Measurements from ENCODE around the gene AGBL1. TPM values are rescaled to one million over a fixed set of nuclear protein-coding genes. Genes with fewer than 3 reads are reported as not detected.
"Not testable (repeated sequence)": the region's sequence is repeated elsewhere in the genome, so short reads cannot be mapped to it uniquely, and the experiment has no call there.

The AGBL1 gene
- total RNA-seq, 1 experiment from 2014 or later, result not detected

- no peak overlapping the region for H3K27ac ChIP-seq (ENCODE audit: low read depth, low read length, poor library complexity, severe bottlenecking)
- no peak for DNase-seq (ENCODE audit: low spot score)
- H3K27me3 ChIP-seq (replicated peaks; ENCODE audit: insufficient read depth, low read depth, low read length, poor library complexity), result no peaks in the 10 kb centered on the region
- ChIA-PET CTCF (no interaction called here), POLR2A (ENCODE audit: low non-redundant PET) (no interaction called here)
- intact Hi-C loops (cut with micrococcal nuclease; ENCODE audit: unreplicated experiment), result no loop called here
- H3K4me3 ChIP-seq (ENCODE audit: low read depth, low read length, poor library complexity, severe bottlenecking), result no peak overlapping the region
- BruUV-seq (replicated peaks), result no TSS peak
- H3K36me3 ChIP-seq (ENCODE audit: insufficient read depth, low read length, poor library complexity, severe bottlenecking), result no peaks in the 10 kb centered on the region
- peaks cover 5% of the 10 kb centered on the region for H3K9me3 ChIP-seq (ENCODE audit: low read depth, low read length, poor library complexity, severe bottlenecking)
- no peaks in the 10 kb centered on the region for H3K4me1 ChIP-seq (ENCODE audit: insufficient read depth, low read length, poor library complexity, severe bottlenecking)
- no peak for TF ChIP-seq EZH2 (IDR thresholded peaks at IDR 0.05; ENCODE audit: borderline replicate concordance, low read depth, low read length, poor library complexity, severe bottlenecking)
- TF ChIP-seq CTCF (conservative IDR thresholded peaks at IDR 0.05; ENCODE audit: low read depth, low read length), result no peak
Measured at GRCh38 chr15:86445579-86446252, 366.0 kb downstream of the AGBL1 start.

- no peaks in the 10 kb centered on the region for H3K27me3 ChIP-seq (replicated peaks; ENCODE audit: insufficient read depth, low read depth, low read length, poor library complexity)
- H3K9me3 ChIP-seq (ENCODE audit: low read depth, low read length, poor library complexity, severe bottlenecking), result peaks cover 5% of the 10 kb centered on the region
- no peaks in the 10 kb centered on the region for H3K36me3 ChIP-seq (ENCODE audit: insufficient read depth, low read length, poor library complexity, severe bottlenecking)
- DNase-seq (ENCODE audit: low spot score), result no peak
- intact Hi-C loops (cut with micrococcal nuclease; ENCODE audit: unreplicated experiment), result no loop called here
- H3K27ac ChIP-seq (ENCODE audit: low read depth, low read length, poor library complexity, severe bottlenecking), result no peak overlapping the region
- CTCF ChIA-PET, result no interaction called here
- POLR2A ChIA-PET (ENCODE audit: low non-redundant PET), result no interaction called here
- BruUV-seq (replicated peaks), result no TSS peak
- no peaks in the 10 kb centered on the region for H3K4me1 ChIP-seq (ENCODE audit: insufficient read depth, low read length, poor library complexity, severe bottlenecking)
- TF ChIP-seq CTCF (conservative IDR thresholded peaks at IDR 0.05; ENCODE audit: low read depth, low read length), result no peak
- no peak for TF ChIP-seq EZH2 (IDR thresholded peaks at IDR 0.05; ENCODE audit: borderline replicate concordance, low read depth, low read length, poor library complexity, severe bottlenecking)
- no peak overlapping the region for H3K4me3 ChIP-seq (ENCODE audit: low read depth, low read length, poor library complexity, severe bottlenecking)
Measured at GRCh38 chr15:86446253-86446640, 366.6 kb downstream of the AGBL1 start.

- H3K27me3 ChIP-seq (replicated peaks; ENCODE audit: insufficient read depth, low read depth, low read length, poor library complexity); H3K9me3 ChIP-seq (ENCODE audit: low read depth, low read length, poor library complexity, severe bottlenecking); H3K27ac ChIP-seq (ENCODE audit: low read depth, low read length, poor library complexity, severe bottlenecking); intact Hi-C loops (cut with micrococcal nuclease; ENCODE audit: unreplicated experiment); CTCF ChIA-PET; DNase-seq (ENCODE audit: low spot score); H3K4me1 ChIP-seq (ENCODE audit: insufficient read depth, low read length, poor library complexity, severe bottlenecking); POLR2A ChIA-PET (ENCODE audit: low non-redundant PET); H3K36me3 ChIP-seq (ENCODE audit: insufficient read depth, low read length, poor library complexity, severe bottlenecking); BruUV-seq (replicated peaks); H3K4me3 ChIP-seq (ENCODE audit: low read depth, low read length, poor library complexity, severe bottlenecking): not testable (repeated sequence)
Measured at GRCh38 chr15:86465470-86466039, 385.9 kb downstream of the AGBL1 start.

- H3K36me3 ChIP-seq (ENCODE audit: insufficient read depth, low read length, poor library complexity, severe bottlenecking), result no peaks in the 10 kb centered on the region
- intact Hi-C loops (cut with micrococcal nuclease; ENCODE audit: unreplicated experiment), result no loop called here
- no peak for TF ChIP-seq CTCF (conservative IDR thresholded peaks at IDR 0.05; ENCODE audit: low read depth, low read length)
- ChIA-PET CTCF (no interaction called here), POLR2A (ENCODE audit: low non-redundant PET) (no interaction called here)
- H3K4me1 ChIP-seq (ENCODE audit: insufficient read depth, low read length, poor library complexity, severe bottlenecking), result no peaks in the 10 kb centered on the region
- DNase-seq (ENCODE audit: low spot score), result no peak
- H3K27me3 ChIP-seq (replicated peaks; ENCODE audit: insufficient read depth, low read depth, low read length, poor library complexity), result no peaks in the 10 kb centered on the region
- peaks cover 5% of the 10 kb centered on the region for H3K9me3 ChIP-seq (ENCODE audit: low read depth, low read length, poor library complexity, severe bottlenecking)
- no TSS peak for BruUV-seq (replicated peaks)
- H3K4me3 ChIP-seq (ENCODE audit: low read depth, low read length, poor library complexity, severe bottlenecking), result no peak overlapping the region
- no peak overlapping the region for H3K27ac ChIP-seq (ENCODE audit: low read depth, low read length, poor library complexity, severe bottlenecking)
Measured at GRCh38 chr15:86481720-86482119, 402.0 kb downstream of the AGBL1 start.
